GM12873 (cell line): ENCODE data around the gene ADAMTS17.
A peak's percentile ranks its signal among the peaks of the same experiment; 100 is the strongest.

ENCODE experiments used
- TF ChIP-seq, protein P1 (sequence below): IDR thresholded peaks from 2 replicates; pipeline ENCODE4 v1.5.1; 2012; ENCODE audit warnings: low read depth, mild to moderate bottlenecking, moderate library complexity, low read length, control low read depth; ENCODE audit not compliant: insufficient read depth; ENCODE audit errors: missing control alignments

ADAMTS17 gene

DNA sequence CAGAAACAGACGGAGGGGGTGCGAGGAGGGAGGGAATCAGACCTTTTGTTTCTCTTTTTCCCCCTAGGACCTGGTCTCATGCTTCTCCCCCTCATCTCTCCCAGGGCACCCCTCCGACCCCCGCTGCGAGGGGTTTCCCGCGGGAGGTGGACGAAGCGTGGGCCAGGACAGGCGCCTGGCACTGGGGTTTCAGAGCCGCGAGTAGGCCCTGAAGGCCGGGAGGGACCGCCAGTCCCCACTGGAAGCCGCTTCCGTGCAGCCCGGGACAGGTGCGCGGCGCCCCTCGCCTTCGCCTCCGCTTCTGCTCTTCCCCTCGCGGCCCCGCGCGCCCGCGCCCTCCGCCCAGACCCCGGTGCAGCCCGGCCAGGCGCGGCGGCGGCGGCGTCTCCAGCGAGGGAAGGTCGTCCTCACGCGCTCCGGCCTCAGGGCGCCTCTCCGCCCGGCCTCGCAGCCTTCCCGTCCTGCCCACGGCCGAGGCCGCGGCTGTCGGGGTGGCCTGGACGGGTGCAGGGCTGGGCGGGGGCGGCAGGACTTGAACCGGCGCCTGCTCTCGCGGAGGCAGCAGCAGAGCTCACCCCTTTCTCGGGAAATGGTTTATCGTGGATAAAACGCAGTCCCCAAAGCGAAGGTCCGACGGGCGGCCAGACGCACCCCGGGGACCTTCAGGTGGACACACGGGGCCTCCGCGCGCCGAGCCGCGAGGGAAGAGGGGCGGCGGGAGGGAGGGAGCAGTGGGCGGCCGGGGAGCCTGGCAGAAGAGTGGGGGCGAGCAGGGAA, 31.5 kb upstream of the ADAMTS17 start:
- TF ChIP-seq, protein P1, sequence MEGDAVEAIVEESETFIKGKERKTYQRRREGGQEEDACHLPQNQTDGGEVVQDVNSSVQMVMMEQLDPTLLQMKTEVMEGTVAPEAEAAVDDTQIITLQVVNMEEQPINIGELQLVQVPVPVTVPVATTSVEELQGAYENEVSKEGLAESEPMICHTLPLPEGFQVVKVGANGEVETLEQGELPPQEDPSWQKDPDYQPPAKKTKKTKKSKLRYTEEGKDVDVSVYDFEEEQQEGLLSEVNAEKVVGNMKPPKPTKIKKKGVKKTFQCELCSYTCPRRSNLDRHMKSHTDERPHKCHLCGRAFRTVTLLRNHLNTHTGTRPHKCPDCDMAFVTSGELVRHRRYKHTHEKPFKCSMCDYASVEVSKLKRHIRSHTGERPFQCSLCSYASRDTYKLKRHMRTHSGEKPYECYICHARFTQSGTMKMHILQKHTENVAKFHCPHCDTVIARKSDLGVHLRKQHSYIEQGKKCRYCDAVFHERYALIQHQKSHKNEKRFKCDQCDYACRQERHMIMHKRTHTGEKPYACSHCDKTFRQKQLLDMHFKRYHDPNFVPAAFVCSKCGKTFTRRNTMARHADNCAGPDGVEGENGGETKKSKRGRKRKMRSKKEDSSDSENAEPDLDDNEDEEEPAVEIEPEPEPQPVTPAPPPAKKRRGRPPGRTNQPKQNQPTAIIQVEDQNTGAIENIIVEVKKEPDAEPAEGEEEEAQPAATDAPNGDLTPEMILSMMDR = no peak

- TF ChIP-seq, protein P1 = no peak
Observed at GRCh38 chr15:100372739-100373119, 31.0 kb upstream of the ADAMTS17 start.

GRCh38 chr15:100355342-100355741, 13.6 kb upstream of the ADAMTS17 start:
- TF ChIP-seq, protein P1 = no peak

DNA sequence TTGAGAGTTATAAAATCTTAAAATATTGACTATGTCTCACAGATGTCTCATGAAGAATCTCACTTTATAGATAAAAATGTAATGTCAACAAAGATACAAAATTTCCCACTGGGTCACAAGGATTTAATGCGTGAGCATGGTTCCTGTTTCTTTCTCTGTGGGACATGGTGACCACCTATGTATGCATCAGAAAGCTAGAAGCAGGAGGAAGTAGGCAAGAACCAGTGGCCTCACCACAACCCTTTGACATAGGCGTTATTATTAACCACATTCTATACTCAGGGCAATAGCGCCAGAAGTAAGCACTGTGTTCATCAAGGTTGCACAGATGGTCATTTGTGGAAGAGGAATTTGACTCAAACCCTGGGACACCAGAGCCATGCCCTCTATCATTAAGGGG, 11.7 kb upstream of the ADAMTS17 start:
- TF ChIP-seq, protein P1 = no peak

DNA sequence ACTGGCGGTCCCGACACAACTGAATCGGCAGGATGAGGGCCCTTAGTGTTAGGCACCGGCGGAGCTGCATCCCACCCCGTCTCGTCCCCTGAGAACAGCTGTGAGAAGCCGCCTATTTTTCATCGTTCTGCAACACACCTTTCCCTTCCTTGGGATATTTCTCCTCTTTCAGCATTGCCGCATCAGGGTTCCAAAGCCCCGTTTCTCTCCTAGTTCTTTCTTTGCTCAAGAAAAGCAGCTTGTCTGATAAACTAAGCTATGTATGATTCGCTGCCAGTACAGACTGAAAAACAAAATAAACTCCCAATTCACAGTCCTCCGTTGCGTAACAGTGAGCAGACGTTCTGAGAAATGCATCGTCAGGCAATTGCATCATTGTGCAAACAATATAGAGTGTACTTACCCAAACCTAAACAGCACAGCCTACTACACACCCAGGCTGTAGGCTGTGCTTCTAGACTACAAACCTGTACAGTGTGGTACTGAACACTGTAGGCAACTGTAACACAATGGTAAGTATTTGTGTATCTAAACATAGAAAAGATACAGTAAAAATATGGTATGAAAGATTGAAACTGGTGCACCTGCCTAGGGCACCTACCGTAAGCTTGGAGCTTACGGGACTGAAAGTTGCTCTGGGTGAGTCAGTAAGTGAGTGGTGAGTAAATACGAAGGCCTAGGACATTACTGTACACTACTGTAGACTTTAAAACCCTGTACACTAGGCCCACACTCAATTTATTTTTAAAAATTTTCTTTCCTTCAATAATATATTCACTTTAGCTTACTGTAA, 8.9 kb upstream of the ADAMTS17 start:
- TF ChIP-seq, protein P1 = no peak

DNA sequence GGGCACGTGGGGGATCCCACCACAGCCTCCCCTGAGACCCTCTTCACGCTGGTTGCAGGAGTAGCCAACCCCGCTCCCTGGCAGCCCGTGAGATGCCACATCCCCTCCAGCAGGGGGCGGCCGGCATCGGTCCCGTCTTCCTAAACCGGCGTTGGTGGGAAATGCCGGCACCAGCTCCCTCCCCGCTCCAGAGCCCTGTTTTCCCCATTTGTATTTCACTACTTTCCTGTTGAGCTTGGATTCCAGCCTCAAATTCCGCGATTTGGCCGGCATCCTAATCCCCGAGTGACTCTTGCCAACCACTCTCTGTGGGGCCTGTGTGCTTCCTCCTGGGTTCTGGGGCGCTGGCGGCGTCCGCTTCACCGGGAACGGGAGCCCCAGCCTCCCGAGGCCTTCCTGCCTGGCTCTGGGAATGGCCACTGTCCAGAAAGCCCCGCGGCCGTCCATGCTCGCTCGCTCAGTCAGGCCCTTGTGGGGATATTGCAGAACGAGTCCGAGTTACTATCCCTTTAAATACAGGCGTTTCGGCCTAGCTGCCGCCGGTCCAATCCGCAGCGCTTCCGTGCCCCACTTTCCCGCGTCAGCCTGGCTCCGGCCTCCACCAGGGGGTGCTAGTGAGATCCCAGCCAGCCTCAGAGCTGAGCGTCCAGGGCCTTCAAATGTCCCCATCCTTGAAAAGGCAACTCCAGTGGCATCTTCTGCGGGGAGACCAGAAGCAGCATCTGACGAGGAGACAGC, 8.1 kb upstream of the ADAMTS17 start:
- TF ChIP-seq, protein P1 = peak; percentile 83

DNA sequence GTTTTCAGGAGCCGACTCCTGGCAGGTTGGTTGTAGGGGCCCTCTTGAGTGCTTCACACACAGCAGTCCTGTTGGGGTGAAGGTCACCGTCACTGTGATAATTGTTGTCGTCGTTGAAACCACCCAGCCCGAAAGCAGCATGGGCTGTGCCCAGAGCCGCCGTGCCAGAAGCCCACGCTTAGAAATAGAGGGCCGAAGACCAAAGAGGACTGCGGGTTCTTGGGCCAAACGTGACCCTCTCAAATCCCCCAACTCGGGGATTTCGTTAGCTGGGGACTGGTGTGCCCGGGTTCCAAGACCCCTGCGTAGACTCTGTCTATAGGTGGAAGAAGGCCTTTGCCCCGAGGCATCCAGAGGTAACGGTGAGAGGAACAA, 7.5 kb upstream of the ADAMTS17 start:
- TF ChIP-seq, protein P1 = no peak
